Dendritic cell treated with granulocyte-macrophage colony-stimulating factor and Interleukin-4, amounts not matched to agents 40 ng/mL and 50 ng/mL, for 4 days (primary cell): ENCODE data around the gene LIPC.
A peak's percentile ranks its signal among the peaks of the same experiment; 100 is the strongest.

Source experiments
- H3K27ac Mint-ChIP-seq: one replicate; pipeline ENCODE4 v1.8.0; 2022; ENCODE audit warnings: mild to moderate bottlenecking, mixed read lengths
- H3K27me3 Mint-ChIP-seq: one replicate; pipeline ENCODE4 v1.8.0; 2022; ENCODE audit warnings: mild to moderate bottlenecking, mixed read lengths
- H3K36me3 Mint-ChIP-seq: one replicate; pipeline ENCODE4 v1.8.0; 2022; ENCODE audit warnings: low read depth, mixed read lengths
- H3K4me1 Mint-ChIP-seq: one replicate; pipeline ENCODE4 v1.8.0; 2022; ENCODE audit warnings: low read depth, mixed read lengths
- H3K4me3 Mint-ChIP-seq: one replicate; pipeline ENCODE4 v1.8.0; 2022; ENCODE audit warnings: mild to moderate bottlenecking, moderate library complexity, mixed read lengths
- H3K9me3 Mint-ChIP-seq: one replicate; pipeline ENCODE4 v1.8.0; 2022; ENCODE audit warnings: mixed read lengths
- intact Hi-C: fragments of 100-400 bp; cut with micrococcal nuclease; formaldehyde crosslinking; loops from one replicate; pipeline ENCODE4 v1.15.0; 2022

The LIPC gene

DNA sequence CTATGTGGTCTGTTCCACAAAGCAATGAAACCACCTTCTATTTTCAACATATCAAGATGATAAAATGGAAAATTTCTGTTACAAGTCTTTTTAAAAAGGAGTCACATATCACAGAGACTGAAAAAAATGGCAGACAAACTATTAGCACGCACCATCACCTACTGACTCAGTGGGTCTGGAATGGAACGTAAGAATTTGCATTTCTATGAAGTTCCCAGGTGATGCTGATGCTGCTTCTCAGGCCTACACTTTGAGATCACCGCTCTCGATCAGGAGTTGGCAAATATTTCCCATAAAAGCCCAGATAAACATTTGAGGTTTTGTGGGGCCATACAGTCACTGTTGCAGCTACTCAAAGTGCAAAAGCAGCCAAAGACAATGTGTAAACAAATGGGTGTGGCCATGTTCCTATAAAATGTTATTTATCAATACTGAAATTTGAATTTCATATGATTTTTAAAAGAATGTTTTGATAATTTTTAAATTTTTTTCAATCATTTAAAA is 174.8 kb downstream of the LIPC start:
- no peaks in the 10 kb centered on the region for H3K27me3 Mint-ChIP-seq
- H3K36me3 Mint-ChIP-seq = peaks cover 59% of the 10 kb centered on the region
- no peaks in the 10 kb centered on the region for H3K9me3 Mint-ChIP-seq
- H3K4me1 Mint-ChIP-seq = no peaks in the 10 kb centered on the region
- H3K4me3 Mint-ChIP-seq = no peak overlapping the region
- intact Hi-C loops = no loop called here
- H3K27ac Mint-ChIP-seq = no peak overlapping the region

- H3K36me3 Mint-ChIP-seq = peaks cover 55% of the 10 kb centered on the region
- no peak overlapping the region for H3K27ac Mint-ChIP-seq
- no peaks in the 10 kb centered on the region for H3K9me3 Mint-ChIP-seq
- H3K4me3 Mint-ChIP-seq = no peak overlapping the region
- H3K27me3 Mint-ChIP-seq = no peaks in the 10 kb centered on the region
- intact Hi-C loops = no loop called here
- peaks cover 6% of the 10 kb centered on the region for H3K4me1 Mint-ChIP-seq
Measured at GRCh38 chr15:58608129-58608590, 176.4 kb downstream of the LIPC start.

- Mint-ChIP-seq H3K36me3 (peaks cover 55% of the 10 kb centered on the region), H3K4me3 (no peak overlapping the region), H3K9me3 (peaks cover 1% of the 10 kb centered on the region), H3K27ac (no peak overlapping the region), H3K4me1 (peaks cover 9% of the 10 kb centered on the region), H3K27me3 (no peaks in the 10 kb centered on the region)
- intact Hi-C loops = no loop called here
Measured at GRCh38 chr15:58608711-58609110, 176.9 kb downstream of the LIPC start.

- Mint-ChIP-seq H3K36me3 (peaks cover 70% of the 10 kb centered on the region), H3K4me3 (no peak overlapping the region), H3K27me3 (no peaks in the 10 kb centered on the region), H3K9me3 (peaks cover 34% of the 10 kb centered on the region), H3K4me1 (peaks cover 13% of the 10 kb centered on the region), H3K27ac (peak overlapping the region; percentile 30)
- intact Hi-C loops = no loop called here
Measured at GRCh38 chr15:58611731-58612676, 180.2 kb downstream of the LIPC start.

DNA sequence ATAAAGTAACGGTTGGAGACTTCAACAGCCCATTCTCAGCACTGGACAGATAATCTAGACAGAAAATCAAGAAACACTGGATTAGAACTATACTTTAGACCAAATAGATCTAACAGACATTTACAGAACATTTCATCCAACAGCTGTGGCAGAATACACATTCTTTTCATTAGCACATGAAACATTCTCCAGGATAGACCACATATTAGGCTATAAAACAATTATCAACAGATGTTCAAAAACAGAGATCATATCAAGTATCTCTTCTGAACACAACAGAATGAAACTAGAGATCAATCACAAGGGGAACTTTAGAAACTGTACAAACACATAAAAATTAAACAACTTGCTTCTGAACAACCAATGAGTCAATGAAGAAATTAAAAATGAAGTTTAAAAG is 184.4 kb downstream of the LIPC start:
- Mint-ChIP-seq H3K4me1 (peaks cover 31% of the 10 kb centered on the region), H3K4me3 (no peak overlapping the region), H3K36me3 (peaks cover 78% of the 10 kb centered on the region), H3K9me3 (peaks cover 34% of the 10 kb centered on the region), H3K27me3 (no peaks in the 10 kb centered on the region), H3K27ac (no peak overlapping the region)
- intact Hi-C loops = no loop called here
